ENCODE data around the gene TBRG1.

DNA sequence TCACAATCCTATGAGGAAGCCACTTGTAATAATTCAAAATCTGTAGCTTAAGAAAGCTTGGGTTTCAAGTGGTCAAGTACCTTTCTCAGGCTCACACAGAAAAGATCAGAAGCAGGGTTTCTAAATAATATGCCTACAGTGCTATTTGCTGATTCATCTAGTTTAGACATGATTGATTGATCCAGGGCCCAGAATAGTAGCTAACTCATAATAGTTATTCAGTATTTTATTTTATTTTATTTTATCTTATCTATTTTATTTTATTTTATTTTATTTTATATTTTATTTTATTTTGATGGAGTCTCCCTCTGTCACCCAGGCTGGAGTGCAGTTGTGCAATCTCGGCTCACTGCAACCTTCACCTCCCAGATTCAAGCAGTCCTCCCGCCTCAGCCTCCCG is 27.4 kb upstream of the TBRG1 start:
- TF ChIP-seq BHLHE40 (IDR thresholded peaks at IDR 0.05; ENCODE audit: borderline replicate concordance) = no peak
- TF ChIP-seq, protein P1, sequence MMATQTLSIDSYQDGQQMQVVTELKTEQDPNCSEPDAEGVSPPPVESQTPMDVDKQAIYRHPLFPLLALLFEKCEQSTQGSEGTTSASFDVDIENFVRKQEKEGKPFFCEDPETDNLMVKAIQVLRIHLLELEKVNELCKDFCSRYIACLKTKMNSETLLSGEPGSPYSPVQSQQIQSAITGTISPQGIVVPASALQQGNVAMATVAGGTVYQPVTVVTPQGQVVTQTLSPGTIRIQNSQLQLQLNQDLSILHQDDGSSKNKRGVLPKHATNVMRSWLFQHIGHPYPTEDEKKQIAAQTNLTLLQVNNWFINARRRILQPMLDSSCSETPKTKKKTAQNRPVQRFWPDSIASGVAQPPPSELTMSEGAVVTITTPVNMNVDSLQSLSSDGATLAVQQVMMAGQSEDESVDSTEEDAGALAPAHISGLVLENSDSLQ (IDR thresholded peaks at IDR 0.05) = no peak
- no peak for TF ChIP-seq FOXK2 (IDR thresholded peaks at IDR 0.05)
- no peak for TF ChIP-seq SUZ12 (IDR thresholded peaks at IDR 0.05)
- no peak for TF ChIP-seq SP1 (IDR thresholded peaks at IDR 0.05)
- no peak for TF ChIP-seq L3MBTL2 (conservative IDR thresholded peaks at IDR 0.05)
- TF ChIP-seq ELF4 (IDR thresholded peaks at IDR 0.05) = no peak
- TF ChIP-seq FOXA1 (IDR thresholded peaks at IDR 0.05) = no peak
- no peak for TF ChIP-seq FOXM1 (IDR thresholded peaks at IDR 0.05; ENCODE audit: borderline replicate concordance)
- TF ChIP-seq TARDBP (IDR thresholded peaks at IDR 0.05) = no peak
- TF ChIP-seq ARNT (IDR thresholded peaks at IDR 0.05) = no peak
- no peak for TF ChIP-seq HDGF (IDR thresholded peaks at IDR 0.05; ENCODE audit: borderline replicate concordance)

Data from HEK293T (cell line).